Endothelial cell (in vitro differentiated cells): ENCODE measurements around the gene PDE4D. TPM values are rescaled to one million over a fixed set of nuclear protein-coding genes. Genes with fewer than 3 reads are reported as not detected.

Experiments used
- DNase-seq: peaks from one replicate; pipeline ENCODE4 v3.0.0; 2021; ENCODE audit warnings: low spot score
- H3K27ac Mint-ChIP-seq: one replicate; pipeline ENCODE4 v1.8.0; 2021; ENCODE audit warnings: mixed read lengths, inconsistent platforms; ENCODE audit not compliant: unreplicated experiment
- H3K27me3 Mint-ChIP-seq: one replicate; pipeline ENCODE4 v1.8.0; 2021; ENCODE audit warnings: mild to moderate bottlenecking, moderate library complexity, mixed read lengths, inconsistent platforms; ENCODE audit not compliant: unreplicated experiment
- H3K36me3 Mint-ChIP-seq: one replicate; pipeline ENCODE4 v1.8.0; 2021; ENCODE audit warnings: mild to moderate bottlenecking, low read depth, mixed read lengths, inconsistent platforms; ENCODE audit not compliant: unreplicated experiment
- H3K4me1 Mint-ChIP-seq: one replicate; pipeline ENCODE4 v1.8.0; 2021; ENCODE audit warnings: mild to moderate bottlenecking, mixed read lengths, inconsistent platforms; ENCODE audit not compliant: unreplicated experiment
- H3K4me3 Mint-ChIP-seq: one replicate; pipeline ENCODE4 v1.8.0; 2021; ENCODE audit warnings: mild to moderate bottlenecking, mixed read lengths, inconsistent platforms; ENCODE audit not compliant: unreplicated experiment
- H3K9me3 Mint-ChIP-seq: one replicate; pipeline ENCODE4 v1.8.0; 2021; ENCODE audit warnings: mixed read lengths, inconsistent platforms; ENCODE audit not compliant: unreplicated experiment
- CTCF ChIP-seq: fragments of 200-600 bp; sonication (generic); IDR thresholded peaks from one replicate; pipeline ENCODE4 v1.5.0; 2021; ENCODE audit warnings: antibody characterized with exemption; ENCODE audit not compliant: unreplicated experiment
- microRNA-seq: library from miRNA; unstranded; fragments of <30 nt; microRNA quantifications from one replicate; pipeline ENCODE4, GENCODE V29; 2020; ENCODE audit not compliant: unreplicated experiment
- total RNA-seq: library from RNA; stranded (reverse); fragmentation: NEBNext Ultra II Directional; extraction: Animal tissue kit (Norgen Biotek cat#: 25700); gene quantifications from one replicate; pipeline ENCODE4 v1.2.1, GENCODE V29; 2021; ENCODE audit not compliant: unreplicated experiment

Gene PDE4D
- total RNA-seq, 1 donor from 2014 or later = 9.4 TPM

DNA sequence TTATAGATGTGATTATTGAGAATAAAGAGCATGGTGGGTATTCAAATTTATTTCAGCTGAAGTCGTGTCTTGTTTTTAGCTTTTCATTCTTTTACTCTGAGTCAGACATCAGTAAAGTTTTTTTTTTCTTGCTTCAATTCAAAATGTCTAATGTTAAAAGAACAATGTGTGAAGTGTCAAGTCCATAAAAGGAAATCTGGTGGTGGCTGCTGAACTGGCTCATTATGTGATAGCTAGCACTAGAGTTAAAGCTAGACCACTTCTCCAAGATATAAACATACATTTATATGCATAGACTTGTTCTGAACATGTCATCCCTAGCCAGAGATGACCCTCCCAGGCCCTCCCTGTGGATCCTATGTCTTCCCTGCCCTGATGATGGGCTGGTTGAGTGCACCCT is 972.4 kb downstream of the PDE4D start:
- no peak overlapping the region for H3K4me3 Mint-ChIP-seq
- TF ChIP-seq CTCF = no peak
- H3K9me3 Mint-ChIP-seq = no peaks in the 10 kb centered on the region
- H3K36me3 Mint-ChIP-seq = no peaks in the 10 kb centered on the region
- H3K27me3 Mint-ChIP-seq = peaks cover 2% of the 10 kb centered on the region
- DNase-seq = no peak
- no peak overlapping the region for H3K27ac Mint-ChIP-seq
- no peaks in the 10 kb centered on the region for H3K4me1 Mint-ChIP-seq

DNA sequence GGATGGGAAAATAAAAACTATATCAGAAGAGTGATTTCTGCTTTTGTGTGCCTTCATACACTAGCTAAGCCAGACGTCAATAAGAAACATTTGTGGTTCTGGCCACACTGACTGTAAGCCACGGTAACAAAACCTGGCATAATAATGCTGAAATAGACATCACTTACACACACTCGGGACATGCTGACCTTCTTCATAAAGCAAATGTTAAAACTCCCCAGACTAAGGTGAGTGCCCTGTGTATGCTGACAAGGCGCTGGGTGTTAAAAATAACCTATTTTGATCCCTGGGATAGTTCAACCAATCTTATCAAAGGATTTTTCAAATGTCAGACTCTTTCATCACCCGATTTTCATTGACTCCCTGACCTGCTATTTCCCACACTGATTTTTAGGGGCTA is 973.7 kb downstream of the PDE4D start:
- Mint-ChIP-seq H3K27me3 (peaks cover 2% of the 10 kb centered on the region), H3K27ac (no peak overlapping the region), H3K36me3 (no peaks in the 10 kb centered on the region), H3K4me3 (no peak overlapping the region), H3K4me1 (no peaks in the 10 kb centered on the region), H3K9me3 (no peaks in the 10 kb centered on the region)
- no peak for DNase-seq
- TF ChIP-seq CTCF = no peak

Small RNA genes within 50 kb of the gene (microRNA-seq; reads per million reads assigned to microRNA genes)
- gene MIR582 = 1.8 reads per million, percentile 27 among the genes with 10 or more reads in this experiment
